Kidney (tissue), 14 donors: ENCODE measurements around the gene SPATA6. TPM values are rescaled to one million over a fixed set of nuclear protein-coding genes. Genes with fewer than 3 reads are reported as not detected.

Experiments used
- DNase-seq, 5 donors: peaks; one replicate each; pipeline ENCODE4 v3.0.0-alpha.2; 2013 to 2020
- FAIRE-seq: peaks from 2 replicates; lab custom pipeline; 2012; peaks lifted over from hg19 to GRCh38; lab: Jason Lieb, UNC
- H3K27ac ChIP-seq, 2 donors: one replicate each; pipeline ENCODE4 v1.7.0; 2013; ENCODE audit warnings: low read depth in 2 of 2, low read length in 2 of 2, inconsistent platforms in 1 of 2
- H3K27me3 ChIP-seq: one replicate; pipeline ENCODE4 v1.7.1; 2013; ENCODE audit warnings: low read length, inconsistent platforms; ENCODE audit not compliant: control insufficient read depth, insufficient read depth
- H3K36me3 ChIP-seq, 3 donors: one replicate each; pipeline versions ENCODE4 v1.7.0 to v1.7.1; 2013; ENCODE audit warnings: low read length in 3 of 3, control low read depth in 1 of 3, inconsistent platforms in 1 of 3; ENCODE audit not compliant: insufficient read depth in 3 of 3, control insufficient read depth in 2 of 3
- H3K4me1 ChIP-seq, 3 donors: one replicate each; pipeline versions ENCODE4 v1.7.0 to v1.7.1; 2013; ENCODE audit warnings: low read length in 3 of 3, inconsistent platforms in 1 of 3, low read depth in 1 of 3; ENCODE audit not compliant: control insufficient read depth in 2 of 3, insufficient read depth in 2 of 3
- H3K4me3 ChIP-seq, 3 donors: one replicate each; pipeline versions ENCODE4 v1.7.0 to v1.8.1; 2013; ENCODE audit warnings: low read length in 3 of 3, control low read depth in 1 of 3, inconsistent platforms in 1 of 3
- H3K9ac ChIP-seq, 3 donors: one replicate each; pipeline versions ENCODE4 v1.7.0 to v1.7.1; 2013; ENCODE audit warnings: low read length in 3 of 3, control low read depth in 1 of 3, inconsistent platforms in 1 of 3
- H3K9me3 ChIP-seq, 3 donors: one replicate each; pipeline versions ENCODE4 v1.7.0 to v1.7.1; 2013; ENCODE audit warnings: low read length in 3 of 3, control low read depth in 1 of 3, inconsistent platforms in 1 of 3; ENCODE audit not compliant: control insufficient read depth in 2 of 3, insufficient read depth in 1 of 3
- intact Hi-C: fragments of 100-400 bp; cut with DNase I; formaldehyde crosslinking; loops from one replicate; pipeline ENCODE4 v1.11.1; 2022
- polyA plus RNA-seq: library from polyadenylated mRNA; stranded (reverse); fragments of 350-450 nt; fragmentation: Illumina TruSeq; extraction: RNeasy Lipid Tissue Mini Kit (QIAGEN cat#74804); gene quantifications from one replicate; pipeline ENCODE4 v1.2.3, GENCODE V29; 2014; ENCODE audit warnings: low read depth, low replicate concordance; ENCODE audit not compliant: insufficient read depth
- total RNA-seq: library from RNA; stranded (reverse); fragmentation: NEBNext Ultra II Directional; extraction: Animal tissue kit (Norgen Biotek cat#: 25700); gene quantifications from one replicate; pipeline ENCODE4 v1.2.1, GENCODE V29; 2021
- TF ChIP-seq, protein P1 (sequence below): IDR thresholded peaks from 3 replicates; pipeline ENCODE4 v1.5.1; 2012; ENCODE audit warnings: mild to moderate bottlenecking, moderate library complexity, borderline replicate concordance; ENCODE audit not compliant: insufficient read depth; ENCODE audit errors: extremely low read depth
- donor health status: control.
- donor health status: control.
- donor health status: control.
- donor health status: control.
- donor health status: control.
- donor health status: DM: yes; HTN: yes; CAD: no.
- donor health status: Normal renal cell carcinoma (clear cell type).

The SPATA6 gene
- total and polyA plus RNA-seq, 2 donors from 2014 or later: 5.6 to 32.5 TPM

DNA sequence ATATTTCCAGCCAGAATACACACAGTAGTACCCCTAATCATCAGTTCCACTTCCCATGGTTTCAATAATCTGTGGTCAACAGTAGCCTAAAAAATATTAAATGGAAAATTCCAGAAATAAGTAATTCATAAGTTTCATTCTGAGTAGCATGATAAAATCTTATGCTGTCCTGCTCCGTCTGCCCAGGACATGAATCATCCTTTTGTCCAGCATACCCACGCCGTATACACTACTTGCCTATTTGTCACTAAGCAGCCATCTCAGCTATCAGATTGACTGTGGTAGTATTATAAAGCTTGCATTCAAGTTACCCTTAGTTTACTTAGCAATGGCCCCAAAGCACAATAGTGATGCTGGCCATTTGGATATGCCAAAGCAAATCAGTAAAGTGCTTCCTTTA, 130.8 kb downstream of the SPATA6 start:
- H3K9ac ChIP-seq: no peak overlapping the region
- FAIRE-seq (no peak), DNase-seq (no peak)
- no peaks in the 10 kb centered on the region for H3K27me3 ChIP-seq
- intact Hi-C loops: no loop called here
- H3K9me3 ChIP-seq: peaks cover 0 to 5% (median 2%) of the 10 kb centered on the region in 3 donors
- TF ChIP-seq, protein P1, sequence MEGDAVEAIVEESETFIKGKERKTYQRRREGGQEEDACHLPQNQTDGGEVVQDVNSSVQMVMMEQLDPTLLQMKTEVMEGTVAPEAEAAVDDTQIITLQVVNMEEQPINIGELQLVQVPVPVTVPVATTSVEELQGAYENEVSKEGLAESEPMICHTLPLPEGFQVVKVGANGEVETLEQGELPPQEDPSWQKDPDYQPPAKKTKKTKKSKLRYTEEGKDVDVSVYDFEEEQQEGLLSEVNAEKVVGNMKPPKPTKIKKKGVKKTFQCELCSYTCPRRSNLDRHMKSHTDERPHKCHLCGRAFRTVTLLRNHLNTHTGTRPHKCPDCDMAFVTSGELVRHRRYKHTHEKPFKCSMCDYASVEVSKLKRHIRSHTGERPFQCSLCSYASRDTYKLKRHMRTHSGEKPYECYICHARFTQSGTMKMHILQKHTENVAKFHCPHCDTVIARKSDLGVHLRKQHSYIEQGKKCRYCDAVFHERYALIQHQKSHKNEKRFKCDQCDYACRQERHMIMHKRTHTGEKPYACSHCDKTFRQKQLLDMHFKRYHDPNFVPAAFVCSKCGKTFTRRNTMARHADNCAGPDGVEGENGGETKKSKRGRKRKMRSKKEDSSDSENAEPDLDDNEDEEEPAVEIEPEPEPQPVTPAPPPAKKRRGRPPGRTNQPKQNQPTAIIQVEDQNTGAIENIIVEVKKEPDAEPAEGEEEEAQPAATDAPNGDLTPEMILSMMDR: no peak
- peaks cover 0 to 2% (median 0%) of the 10 kb centered on the region in 3 donors for H3K36me3 ChIP-seq
- H3K4me3 ChIP-seq: no peak overlapping the region
- H3K4me1 ChIP-seq: no peaks in the 10 kb centered on the region
- no peak overlapping the region for H3K27ac ChIP-seq

DNA sequence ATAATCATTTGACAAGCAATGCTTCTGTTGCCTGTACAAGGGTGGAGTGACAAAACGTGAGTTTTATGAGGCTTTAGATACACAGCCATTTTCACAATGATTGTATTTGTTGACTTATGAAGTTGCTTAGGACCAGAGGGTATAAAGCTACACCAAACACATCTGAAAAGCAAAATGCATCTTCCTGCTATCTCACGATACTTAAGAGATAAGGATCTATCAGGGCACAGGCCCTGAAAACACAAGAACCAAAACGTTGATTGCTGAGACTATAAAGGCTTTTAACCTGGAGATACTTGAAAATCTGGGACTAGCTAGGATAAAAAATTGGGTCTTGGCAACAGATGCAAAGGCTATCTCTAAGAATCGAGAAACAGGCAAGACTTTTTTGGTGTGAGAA, 133.7 kb downstream of the SPATA6 start:
- no peaks in the 10 kb centered on the region for H3K9me3 ChIP-seq
- H3K36me3 ChIP-seq: peaks cover 0 to 3% (median 0%) of the 10 kb centered on the region in 3 donors
- FAIRE-seq (no peak), DNase-seq (no peak)
- H3K27ac ChIP-seq: no peak overlapping the region
- H3K4me1 ChIP-seq: no peaks in the 10 kb centered on the region
- H3K27me3 ChIP-seq: no peaks in the 10 kb centered on the region
- intact Hi-C loops: no loop called here
- H3K9ac ChIP-seq: no peak overlapping the region
- no peak overlapping the region for H3K4me3 ChIP-seq
- TF ChIP-seq, protein P1: no peak

DNA sequence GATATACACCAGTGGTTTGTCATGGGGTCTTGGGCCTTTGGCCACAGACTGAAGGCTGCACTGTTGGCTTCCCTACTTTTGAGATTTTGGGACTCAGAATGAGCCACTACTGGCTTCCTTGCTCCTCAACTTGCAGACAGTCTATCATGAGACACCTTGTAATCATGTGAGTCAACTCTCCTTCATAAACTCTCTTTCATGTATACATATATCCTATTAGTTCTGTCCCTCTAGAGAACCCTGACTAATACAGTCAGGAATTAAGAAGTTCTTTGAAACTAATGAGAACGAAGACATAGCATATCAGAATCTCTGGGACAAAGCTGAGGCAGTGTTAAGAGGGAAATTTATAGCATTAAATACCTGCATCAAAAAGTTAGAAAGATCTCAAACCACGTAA, 138.7 kb downstream of the SPATA6 start:
- H3K9ac ChIP-seq: no peak overlapping the region
- DNase-seq (no peak), FAIRE-seq (no peak)
- H3K36me3 ChIP-seq: peaks cover 0 to 5% (median 0%) of the 10 kb centered on the region in 3 donors
- intact Hi-C loops: no loop called here
- TF ChIP-seq, protein P1: no peak
- H3K4me3 ChIP-seq: no peak overlapping the region
- H3K9me3 ChIP-seq: peaks cover 3 to 19% (median 4%) of the 10 kb centered on the region in 3 donors
- no peak overlapping the region for H3K27ac ChIP-seq
- no peaks in the 10 kb centered on the region for H3K4me1 ChIP-seq
- no peaks in the 10 kb centered on the region for H3K27me3 ChIP-seq

DNA sequence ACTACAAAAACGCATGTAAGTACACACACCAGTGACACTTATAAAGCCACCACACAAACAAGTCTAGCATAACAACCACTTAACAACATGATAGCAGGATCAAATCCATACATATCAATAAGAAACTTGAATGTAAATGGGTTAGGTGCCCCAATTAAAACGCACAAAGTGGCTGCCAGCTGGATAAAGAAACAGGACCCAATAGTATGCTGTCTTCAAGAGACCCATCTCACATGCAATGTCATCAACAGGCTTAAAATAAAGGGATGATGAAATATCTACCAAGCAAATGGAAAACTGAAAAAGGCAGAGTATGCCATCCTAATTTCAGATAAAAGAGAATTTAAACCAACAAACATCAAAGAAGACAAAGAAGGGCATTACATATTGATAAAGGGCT, 139.9 kb downstream of the SPATA6 start:
- Histone ChIP-seq H3K27me3 (no peaks in the 10 kb centered on the region), H3K36me3 (peaks cover 0 to 5% (median 0%) of the 10 kb centered on the region in 3 donors), H3K27ac (no peak overlapping the region), H3K9me3 (peaks cover 3 to 20% (median 4%) of the 10 kb centered on the region in 3 donors), H3K4me3 (no peak overlapping the region), H3K9ac (no peak overlapping the region), H3K4me1 (no peaks in the 10 kb centered on the region)
- intact Hi-C loops: no loop called here
- FAIRE-seq: no peak
- TF ChIP-seq, protein P1: no peak
- DNase-seq: no peak
